ENCODE data around the gene NPY4R. TPM values are rescaled to one million over a fixed set of nuclear protein-coding genes. Genes with fewer than 3 reads are reported as not detected.
"Not testable (repeated sequence)": the region's sequence is repeated elsewhere in the genome, so short reads cannot be mapped to it uniquely, and the experiment has no call there.

Gene NPY4R
- total RNA-seq, 1 donor from 2014 or later, result not detected

DNA sequence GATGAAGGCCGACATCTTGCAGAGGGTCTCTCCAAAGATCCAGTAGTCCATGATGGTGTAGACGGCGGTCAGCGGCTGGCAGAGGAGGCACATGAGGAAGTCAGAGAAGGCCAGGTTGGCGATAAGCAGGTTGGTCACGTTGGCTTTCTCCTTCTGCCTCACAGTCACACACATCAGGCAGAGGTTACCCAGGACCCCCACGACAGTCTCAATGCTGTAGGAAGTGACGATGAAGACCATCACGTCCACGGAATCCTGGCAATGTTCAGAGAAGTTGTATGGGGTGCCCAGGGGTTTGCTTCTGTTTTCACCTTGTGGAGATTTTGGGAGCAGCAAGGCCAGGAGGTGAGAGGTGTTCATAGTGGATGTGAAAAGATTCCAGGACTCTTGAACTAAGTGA, 3.5 kb downstream of the NPY4R start:
- ATAC-seq; DNase-seq; intact Hi-C loops (cut with micrococcal nuclease): not testable (repeated sequence)

DNA sequence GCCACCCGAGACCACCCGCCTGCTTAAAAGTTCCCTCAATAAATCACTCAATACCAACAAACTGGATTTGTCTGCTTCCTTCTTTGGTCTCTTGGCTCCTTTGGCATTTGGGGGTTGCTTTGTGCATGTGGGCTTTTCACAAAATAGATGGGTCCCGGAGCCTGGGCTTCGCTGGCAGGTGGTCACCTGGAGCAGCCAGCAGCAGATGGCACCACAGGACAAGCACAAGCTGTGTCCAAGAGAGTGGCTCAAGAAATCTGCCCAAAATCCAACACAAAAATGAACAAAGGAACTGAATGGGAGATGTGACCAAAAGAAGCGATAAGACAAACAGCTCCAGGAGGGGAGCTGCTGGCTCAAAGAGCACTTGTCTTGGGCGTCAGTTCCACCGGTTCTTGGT, 6.2 kb downstream of the NPY4R start:
- DNase-seq; ATAC-seq; intact Hi-C loops (cut with micrococcal nuclease): not testable (repeated sequence)

DNA sequence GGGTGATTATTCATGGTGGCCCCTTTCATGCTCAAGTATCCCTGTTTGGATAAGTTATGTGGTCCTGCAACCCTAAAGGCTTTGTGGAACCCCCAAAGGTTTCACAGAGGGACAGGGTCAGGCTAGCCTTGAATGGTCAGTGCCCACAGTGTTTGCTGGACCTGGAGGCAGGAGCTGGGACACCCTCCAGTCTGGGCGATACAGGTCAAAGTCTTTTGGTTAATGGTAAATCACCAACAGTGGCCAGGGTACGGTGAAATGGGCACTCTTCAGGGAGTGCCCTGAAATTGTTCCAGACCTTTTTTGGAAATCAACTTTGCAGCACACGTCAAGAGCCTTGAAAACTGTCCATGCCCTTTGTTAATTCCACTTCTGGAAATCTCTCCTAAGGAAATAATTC, 8.7 kb downstream of the NPY4R start:
- intact Hi-C loops (cut with micrococcal nuclease); DNase-seq; ATAC-seq: not testable (repeated sequence)

DNA sequence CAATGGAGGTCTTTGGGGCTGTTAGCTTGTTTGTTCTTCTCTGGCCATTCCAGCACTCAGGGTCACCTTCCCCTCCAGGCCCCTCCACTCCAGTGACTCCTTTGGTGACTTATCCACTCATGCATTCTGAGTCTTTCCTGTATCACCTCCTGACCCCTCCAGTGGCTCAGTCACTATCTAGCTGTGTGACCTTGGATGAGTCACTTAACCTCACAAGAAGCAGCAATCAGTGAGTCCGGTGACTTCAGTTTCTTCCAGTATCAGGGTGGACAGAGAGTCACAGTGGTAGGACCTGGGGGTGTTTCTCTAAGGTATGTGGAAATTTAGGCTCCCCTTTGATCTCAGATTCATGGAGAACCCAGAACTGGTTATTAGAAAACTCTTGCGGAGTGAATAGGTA, 9.8 kb downstream of the NPY4R start:
- DNase-seq; intact Hi-C loops (cut with micrococcal nuclease); ATAC-seq: not testable (repeated sequence)

DNA sequence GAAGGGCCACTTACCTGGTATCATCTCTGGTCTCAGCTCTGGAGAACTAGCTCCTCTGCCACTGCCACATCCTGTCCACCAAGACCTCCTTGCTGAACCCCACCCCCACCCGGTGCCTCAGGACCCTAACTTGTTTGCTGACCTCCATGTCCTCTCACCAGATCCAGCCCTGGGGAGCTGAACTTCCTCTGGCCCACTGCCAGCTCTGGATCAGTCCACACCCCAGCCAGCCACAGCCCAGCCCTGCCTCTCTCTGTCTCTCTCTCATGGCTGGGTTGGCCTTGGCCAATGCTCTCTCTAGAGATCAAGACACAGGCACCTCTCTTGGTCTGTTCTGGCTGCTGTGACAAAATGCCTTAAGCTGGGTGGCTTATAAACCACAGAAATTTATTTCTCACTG, 14.4 kb downstream of the NPY4R start:
- DNase-seq (peak; percentile 27), ATAC-seq (peak; percentile 48)
- intact Hi-C loops (cut with micrococcal nuclease), result not testable (repeated sequence)

DNA sequence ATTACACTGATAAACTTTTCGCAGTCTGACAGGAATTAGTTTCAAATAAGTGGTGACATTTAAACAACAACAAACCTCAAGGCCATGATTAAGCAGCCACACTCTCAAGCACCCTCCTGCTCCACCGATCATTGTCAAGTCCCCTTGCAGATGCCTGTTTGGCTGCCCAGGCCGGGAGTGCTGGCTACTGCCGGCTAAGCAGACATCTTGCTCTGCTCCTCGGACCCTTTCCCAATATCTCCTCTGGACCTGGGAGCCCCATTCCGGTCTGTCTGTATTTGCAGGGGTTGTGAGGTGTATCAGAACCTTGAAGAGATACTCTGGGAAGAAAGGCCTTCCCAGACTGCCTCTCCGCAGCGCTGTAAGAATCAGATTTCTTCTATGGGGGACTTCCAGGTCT, 14.9 kb downstream of the NPY4R start:
- intact Hi-C loops (cut with micrococcal nuclease); DNase-seq; ATAC-seq: not testable (repeated sequence)

DNA sequence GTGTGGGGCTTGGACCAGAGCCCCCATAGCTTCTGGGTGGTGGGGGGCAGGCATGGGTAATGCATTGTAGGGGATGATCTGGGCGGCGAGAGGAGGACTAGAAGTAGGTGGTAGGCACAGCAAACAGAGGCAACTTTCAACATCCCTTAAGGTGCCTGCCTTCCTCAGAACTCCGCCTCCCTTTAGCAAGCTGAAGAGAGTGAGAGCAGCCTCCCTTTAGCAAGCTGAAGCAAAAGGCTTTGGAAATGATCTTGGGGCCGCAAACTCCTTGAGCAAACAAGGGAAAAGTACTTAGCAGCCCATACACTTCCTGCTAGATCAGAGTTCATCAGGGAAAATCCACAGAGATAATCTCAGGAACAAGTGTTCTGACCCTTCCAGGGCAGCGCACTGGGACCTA, 18.3 kb downstream of the NPY4R start:
- ATAC-seq; DNase-seq; intact Hi-C loops (cut with micrococcal nuclease): not testable (repeated sequence)

DNA sequence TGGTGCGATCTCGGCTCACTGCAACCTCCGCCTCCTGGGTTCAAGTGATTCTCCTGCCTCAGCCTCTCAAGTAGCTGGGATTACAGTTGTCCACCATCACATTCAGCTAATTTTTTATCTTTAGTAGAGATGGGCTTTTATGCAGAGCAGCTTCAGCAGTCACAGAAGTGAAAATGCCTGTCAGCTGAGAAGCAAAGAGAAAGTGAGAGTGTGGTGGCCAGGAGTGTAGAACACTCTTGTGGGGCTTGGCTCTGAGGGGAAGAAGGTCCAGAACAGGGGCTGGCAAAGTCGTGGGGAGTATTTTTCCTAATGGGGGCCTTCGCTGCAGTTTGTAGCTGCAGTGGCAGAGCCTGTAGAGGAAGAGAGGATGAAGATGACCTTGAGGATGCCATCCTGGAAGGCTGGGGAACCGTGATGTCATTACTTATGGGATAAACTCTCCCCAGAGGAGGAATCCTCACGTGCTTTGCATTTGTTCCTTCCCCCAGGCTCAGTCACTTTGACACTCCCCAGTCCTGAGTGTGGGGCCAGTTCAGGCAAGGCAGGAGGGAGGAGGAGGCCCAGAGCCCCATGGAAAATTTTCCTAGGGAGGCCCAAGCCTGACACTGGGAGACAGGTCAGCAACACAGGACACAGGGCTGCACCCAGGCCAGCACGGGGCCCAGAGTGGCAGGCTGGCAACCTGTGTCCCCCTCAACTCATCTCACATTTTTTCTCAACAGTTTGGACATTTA, 20.2 kb downstream of the NPY4R start:
- ATAC-seq; intact Hi-C loops (cut with micrococcal nuclease); DNase-seq: not testable (repeated sequence)

DNA sequence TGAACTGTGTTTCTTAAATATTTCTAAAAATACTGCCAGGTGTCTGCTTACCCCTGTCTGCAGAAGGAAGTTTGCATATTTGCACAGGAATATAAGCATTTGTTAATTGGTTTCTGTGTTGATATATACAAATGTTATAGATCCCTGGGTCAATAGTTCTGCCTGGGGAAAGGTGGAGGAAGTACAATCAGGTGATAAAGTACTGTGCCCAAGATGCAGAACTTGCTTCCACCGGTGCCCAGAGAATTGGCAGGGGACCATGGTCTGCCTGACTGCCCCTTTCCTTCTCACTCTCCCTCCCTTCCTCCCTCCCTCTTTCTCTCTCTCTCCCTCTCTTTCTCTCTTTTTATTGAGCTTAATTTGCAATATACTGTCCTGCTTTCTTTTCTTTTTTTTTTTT, 22.3 kb downstream of the NPY4R start:
- ATAC-seq; intact Hi-C loops (cut with micrococcal nuclease); DNase-seq: not testable (repeated sequence)

DNA sequence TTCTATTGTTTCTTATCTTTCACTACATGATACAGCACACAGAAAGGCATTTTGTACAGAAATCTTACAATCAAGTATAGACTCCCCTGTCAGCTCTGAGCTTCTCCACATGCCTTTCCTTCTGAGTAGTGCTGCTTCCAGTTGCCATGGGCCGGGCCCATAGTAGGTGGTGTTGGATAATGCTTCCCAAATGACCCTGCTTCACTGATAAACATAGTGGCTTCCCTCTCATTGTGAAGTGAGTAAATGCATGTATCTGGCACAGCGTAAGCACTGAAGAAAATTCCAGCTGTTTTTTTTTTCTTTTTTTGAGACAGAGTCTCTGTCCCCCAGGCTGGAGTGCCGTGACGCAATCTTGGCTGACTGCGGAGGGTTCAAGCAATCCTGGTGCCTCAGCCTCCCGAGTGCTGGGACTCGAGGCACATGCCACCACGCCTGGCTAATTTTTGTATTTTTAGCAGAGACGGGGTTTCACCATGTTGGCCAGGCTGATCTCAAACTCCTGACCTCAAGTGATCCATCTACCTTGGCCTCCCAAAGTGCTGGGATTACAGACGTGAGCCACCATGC, 23.0 kb downstream of the NPY4R start:
- peak; percentile 29 for DNase-seq
- peak; percentile 43 for ATAC-seq
- intact Hi-C loops (cut with micrococcal nuclease), result not testable (repeated sequence)

DNA sequence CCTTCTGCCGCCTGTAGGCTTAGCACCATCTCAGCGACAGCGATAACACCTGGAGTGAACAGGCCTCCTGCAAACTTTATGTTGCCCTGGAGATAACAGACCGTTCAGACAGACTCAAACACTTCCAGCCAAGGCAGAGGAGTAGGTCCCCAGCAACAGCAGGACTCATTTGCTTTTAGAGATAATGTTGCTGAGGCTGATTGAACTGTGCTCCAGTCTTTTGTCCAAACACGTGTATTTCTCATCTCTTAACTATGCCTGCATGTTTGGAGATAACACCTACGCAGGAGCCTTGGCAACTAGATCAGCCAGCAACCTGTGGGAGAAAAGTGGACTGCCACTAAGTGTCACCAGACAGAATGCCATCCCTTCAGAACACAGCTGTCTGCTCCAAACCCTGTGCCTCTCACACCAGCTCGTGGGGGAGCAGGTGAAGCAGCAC, 23.9 kb downstream of the NPY4R start:
- DNase-seq (peak; percentile 30), ATAC-seq (peak; percentile 95)

DNA sequence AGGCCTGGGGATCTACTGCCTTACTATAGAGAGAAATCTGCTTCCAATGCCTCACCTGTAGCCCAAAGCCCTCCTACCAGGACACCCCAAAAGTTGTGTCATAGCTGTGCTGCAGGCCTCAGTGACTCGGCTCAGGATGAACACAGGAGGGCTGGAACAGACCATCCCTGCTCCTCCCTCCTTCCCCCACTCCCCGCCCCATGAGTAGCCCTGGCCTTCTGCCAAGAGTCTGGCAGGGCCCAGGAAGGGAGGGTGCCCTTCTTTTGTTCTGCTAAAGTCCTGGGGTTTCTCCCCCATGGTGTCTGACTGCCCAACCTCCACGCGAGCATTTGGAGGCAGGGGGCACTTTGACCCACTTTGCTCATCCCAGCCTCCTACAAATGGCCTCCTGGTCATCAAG, 24.8 kb downstream of the NPY4R start:
- ATAC-seq (peak; percentile 47), DNase-seq (peak; percentile 46)
- intact Hi-C loops (cut with micrococcal nuclease), result not testable (repeated sequence)

More for the DNA sequence above, 23.9 kb downstream of the NPY4R start:
- intact Hi-C loops (cut with micrococcal nuclease), result not testable (repeated sequence)

DNA sequence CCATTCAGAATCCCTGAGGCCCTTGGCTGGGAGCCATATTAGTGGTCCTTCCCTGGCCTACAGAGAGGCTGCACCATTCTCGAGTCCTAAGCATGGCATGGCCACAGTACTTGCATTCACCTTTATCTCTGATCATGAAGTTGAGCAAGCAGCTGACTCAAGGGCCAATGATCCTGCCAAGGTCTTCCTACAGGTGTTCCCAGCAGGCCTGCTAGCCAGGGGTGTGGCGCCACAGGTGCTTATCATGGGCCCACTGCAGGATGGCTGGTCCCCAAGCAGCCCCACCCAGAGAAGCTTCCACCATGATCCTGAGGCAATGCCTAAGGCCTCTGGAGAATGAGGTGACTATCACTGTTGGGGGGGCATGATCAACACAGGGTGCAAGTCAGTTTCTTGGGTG, 42.2 kb downstream of the NPY4R start:
- intact Hi-C loops (cut with micrococcal nuclease); DNase-seq; ATAC-seq: not testable (repeated sequence)

DNA sequence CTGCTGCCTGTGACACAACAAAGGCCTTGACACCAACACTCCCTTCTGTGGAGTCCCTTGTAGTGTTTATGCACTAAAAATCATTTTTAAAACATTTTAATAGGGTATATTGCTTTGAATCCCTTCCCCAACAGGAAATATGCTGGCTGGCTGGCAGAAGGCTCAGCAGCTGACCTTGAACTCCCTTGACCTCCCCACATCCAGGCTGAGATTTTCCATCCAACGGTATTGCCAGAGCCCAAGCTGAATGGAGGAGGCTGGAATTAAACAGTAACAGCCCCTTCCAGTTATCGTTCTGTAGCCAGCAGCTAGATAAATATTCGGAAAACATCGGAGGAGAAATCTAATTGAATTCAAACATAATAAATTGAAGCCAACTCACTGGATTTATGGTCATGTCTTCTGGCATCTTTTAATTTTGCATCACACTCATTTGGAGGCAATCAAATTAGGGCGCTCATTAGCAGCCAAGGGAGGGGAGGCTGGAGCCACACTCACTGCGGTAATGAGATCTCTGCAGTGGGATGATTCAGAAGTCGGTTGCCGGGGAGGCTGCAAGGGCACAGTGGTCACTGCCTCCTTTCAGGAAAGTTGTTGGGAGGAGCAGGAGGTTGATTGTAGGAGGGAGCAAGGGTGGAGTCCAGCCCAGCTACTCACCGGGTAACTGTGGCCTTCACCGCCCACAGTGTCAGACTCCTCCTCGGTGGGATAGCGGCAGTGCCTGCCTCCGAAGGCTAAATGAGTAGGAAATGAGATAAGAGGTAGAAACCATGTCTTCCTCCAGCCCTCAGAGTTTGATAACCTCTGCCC, 46.0 kb downstream of the NPY4R start:
- DNase-seq; intact Hi-C loops (cut with micrococcal nuclease): not testable (repeated sequence)
- peak; percentile 67 for ATAC-seq

DNA sequence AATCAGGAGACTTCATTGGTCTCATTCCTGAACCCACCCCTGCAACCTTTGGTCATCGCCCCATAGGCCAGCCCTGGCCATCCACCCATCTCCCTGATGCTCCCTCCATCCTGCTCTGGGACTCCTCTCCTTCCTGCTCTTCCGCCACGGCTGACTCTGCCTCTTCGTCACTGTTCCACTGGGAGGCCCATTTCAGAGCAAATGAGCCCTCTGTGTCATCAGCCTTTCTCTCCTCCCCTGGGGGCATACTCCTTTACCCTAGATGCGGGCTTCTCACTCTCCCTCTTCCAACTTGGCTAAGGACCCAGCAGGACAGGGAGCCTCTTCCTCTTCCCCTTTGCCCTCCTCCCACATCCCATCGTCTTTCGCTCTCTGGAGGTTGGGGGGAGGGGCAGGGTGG, 47.5 kb downstream of the NPY4R start:
- DNase-seq; intact Hi-C loops (cut with micrococcal nuclease): not testable (repeated sequence)
- peak; percentile 58 for ATAC-seq

DNA sequence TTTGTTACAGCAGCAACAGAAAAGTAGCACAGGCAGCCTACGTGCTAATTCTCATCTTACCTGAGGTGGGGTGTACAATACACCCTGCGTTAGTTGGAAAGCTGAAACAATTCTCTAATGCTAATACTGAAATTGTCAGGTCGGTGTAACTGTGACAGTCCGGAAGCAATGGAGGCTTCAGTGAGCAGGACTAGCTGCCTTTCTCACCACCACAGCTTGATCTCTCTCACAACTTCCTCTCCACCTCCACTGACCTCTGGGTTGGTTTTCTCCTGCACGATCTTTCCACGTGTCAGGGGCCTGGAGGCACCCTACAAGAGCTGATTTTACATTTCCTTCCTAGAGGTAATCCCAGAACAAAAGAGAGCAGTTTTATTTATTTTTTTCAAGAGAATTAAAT, 50.5 kb downstream of the NPY4R start:
- DNase-seq; ATAC-seq; intact Hi-C loops (cut with micrococcal nuclease): not testable (repeated sequence)

DNA sequence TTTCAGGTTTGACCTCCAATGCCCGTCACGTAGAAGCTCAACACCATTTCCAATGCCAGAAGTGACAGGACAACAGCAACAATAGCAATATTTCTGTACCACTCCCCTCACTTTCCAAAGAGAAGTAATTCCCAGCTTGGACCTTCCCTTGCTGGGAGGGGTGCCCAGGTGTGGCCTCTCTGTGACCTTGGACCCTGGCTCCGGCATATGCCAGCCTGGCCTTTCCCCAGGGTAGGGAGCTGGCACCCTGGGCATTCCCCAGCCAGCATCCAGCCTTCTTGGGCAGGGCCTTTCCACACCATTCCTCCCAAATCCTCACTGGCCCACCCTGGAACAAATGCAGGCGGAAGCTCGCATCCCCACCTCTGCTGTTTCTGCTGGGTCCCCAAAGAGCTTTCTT, 53.1 kb downstream of the NPY4R start:
- intact Hi-C loops (cut with micrococcal nuclease); ATAC-seq: not testable (repeated sequence)

DNA sequence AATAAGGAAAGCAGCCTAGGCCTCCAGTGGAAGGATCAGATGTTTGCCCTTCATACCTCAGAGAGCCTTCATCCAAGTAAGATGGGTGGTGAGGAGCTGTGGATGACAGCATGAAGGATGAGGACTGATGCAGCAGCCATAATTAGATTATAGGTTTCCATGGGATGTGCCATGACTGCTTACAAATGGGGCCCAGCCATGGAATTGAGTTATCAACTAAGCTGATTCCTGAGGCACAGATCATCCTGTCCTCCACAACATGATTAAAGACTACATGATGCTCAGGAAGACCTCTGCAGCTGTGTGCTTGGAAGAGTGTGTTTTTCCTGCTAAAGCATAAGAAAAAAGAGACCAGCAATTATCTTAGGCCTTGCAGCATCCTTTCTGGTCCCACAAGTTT, 54.6 kb downstream of the NPY4R start:
- DNase-seq; ATAC-seq; intact Hi-C loops (cut with micrococcal nuclease): not testable (repeated sequence)

More for the DNA sequence above, 53.1 kb downstream of the NPY4R start:
- DNase-seq, result not testable (repeated sequence)
